Stomach (tissue), 9 donors: ENCODE measurements around the gene RP2. TPM values are rescaled to one million over a fixed set of nuclear protein-coding genes. Genes with fewer than 3 reads are reported as not detected.

Source experiments
- DNase-seq, 2 donors: peaks; one replicate each; pipeline versions ENCODE4 v3.0.0 to v3.0.0-alpha.2; 2013 to 2019
- H3K27ac ChIP-seq, 5 donors: fragments of 200-600 bp in 4 of 5; sonication (generic) in 4 of 5; one replicate each; pipeline ENCODE4 v1.5.1; 2013 to 2019; ENCODE audit warnings: mild to moderate bottlenecking in 1 of 5, moderate library complexity in 1 of 5
- H3K27me3 ChIP-seq, 3 donors: fragments of 200-600 bp; sonication (generic); one replicate each; pipeline ENCODE4 v1.5.1; 2017 to 2019; ENCODE audit warnings: mixed run types in 1 of 3
- H3K36me3 ChIP-seq, 4 donors: fragments of 200-600 bp; sonication (generic); 1 replicate in 3 of 4; 2 replicates in 1 of 4; pipeline ENCODE4 v1.5.1; 2016 to 2019
- H3K4me1 ChIP-seq, 4 donors: fragments of 200-600 bp; sonication (generic); one replicate each; pipeline ENCODE4 v1.5.1; 2016 to 2019
- H3K4me3 ChIP-seq, 4 donors: fragments of 200-600 bp; sonication (generic) in 3 of 4; one replicate each; pipeline ENCODE4 v1.5.1; 2016 to 2019; ENCODE audit warnings: mild to moderate bottlenecking in 1 of 4
- H3K9me3 ChIP-seq, 4 donors: fragments of 200-600 bp; sonication (generic); one replicate each; pipeline ENCODE4 v1.5.1; 2016 to 2019
- EP300 ChIP-seq: sonication (generic); formaldehyde crosslinking; IDR thresholded peaks from one replicate; pipeline ENCODE4 v1.6.1; 2017; ENCODE audit warnings: antibody characterized with exemption
- POLR2A ChIP-seq, 4 donors: fragments of 450-650 bp; IDR thresholded peaks; one replicate each; pipeline ENCODE4 v1.6.1; 2016; ENCODE audit warnings: antibody characterized with exemption in 4 of 4, control low read depth in 2 of 4, mild to moderate bottlenecking in 1 of 4, moderate library complexity in 1 of 4
- POLR2AphosphoS5 ChIP-seq, 3 donors: sonication (generic); formaldehyde crosslinking; IDR thresholded peaks; one replicate each; pipeline ENCODE4 v1.6.1; 2016; ENCODE audit warnings: antibody characterized with exemption in 3 of 3
- WGBS, 5 donors: extraction: QIAGEN DNeasy Blood & Tissue Kit in 3 of 5; methylation state at CpG; one replicate each; pipeline versions ENCODE4 v1.1.5 to v1.1.7; 2013 to 2018; 5-methylcytosine and 5-hydroxymethylcytosine counted together
- intact Hi-C: fragments of 100-400 bp; cut with DNase I; formaldehyde crosslinking; loops from one replicate; pipeline ENCODE4 v1.15.1; 2023; ENCODE audit warnings: low total_unique reads
- polyA plus RNA-seq, 3 donors: library from polyadenylated mRNA; stranded (reverse); fragments of 200-250 nt; gene quantifications; one replicate each; pipeline ENCODE4 v1.2.3, GENCODE V29; 2013
- total RNA-seq, 5 donors: library from RNA; depleted of rRNA; stranded (reverse); fragments of >200 nt; gene quantifications; one replicate each; pipeline versions ENCODE4 v1.1.0 to v1.2.3, GENCODE V29; 2014 to 2016
- TF ChIP-seq, protein P1 (sequence below), 7 experiments: fragments of 450-650 bp in 4 of 7; fragments of 200-600 bp in 3 of 7; sonication (generic) in 3 of 7; IDR thresholded peaks; one replicate each; pipeline ENCODE4 v1.5.1; 2016 to 2019; ENCODE audit warnings: antibody characterized with exemption in 7 of 7, control low read depth in 2 of 7, mild to moderate bottlenecking in 1 of 7
- donor health status: healthy with polysubstance abuse.
- donor health status: Bipolar disorder and iron deficiency.
- donor health status: healthy.

RP2 gene
- total and polyA plus RNA-seq, 8 donors, result 0.58 to 25.5 (median 6.7) TPM

DNA sequence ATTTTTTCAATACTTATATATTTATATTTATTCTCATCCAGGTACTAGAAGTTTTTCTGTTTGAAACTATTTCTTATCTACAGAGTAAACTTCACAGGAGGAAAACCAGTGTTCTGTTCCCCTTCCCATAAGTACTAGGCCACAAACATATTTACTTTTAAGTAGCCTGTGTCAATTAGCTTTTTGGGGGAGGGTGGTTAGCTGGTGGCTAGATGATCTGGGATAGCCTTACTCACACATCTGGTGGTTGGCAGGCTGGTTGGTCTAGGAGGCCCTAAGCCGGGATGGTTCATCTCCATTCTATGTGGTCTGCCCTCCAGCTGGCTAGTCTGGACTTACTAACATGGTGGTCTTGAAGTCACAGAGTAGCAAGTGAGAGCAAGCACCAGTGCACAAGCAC, 81.6 kb downstream of the RP2 start:
- peak; percentile 19 to 35 for DNase-seq
- TF ChIP-seq POLR2AphosphoS5 (IDR thresholded peaks at IDR 0.05) (peak in 2 of 3 donors; percentile 12 to 33), EP300 (no peak), POLR2A (IDR thresholded peaks at IDR 0.05) (no peak)
- TF ChIP-seq, protein P1, sequence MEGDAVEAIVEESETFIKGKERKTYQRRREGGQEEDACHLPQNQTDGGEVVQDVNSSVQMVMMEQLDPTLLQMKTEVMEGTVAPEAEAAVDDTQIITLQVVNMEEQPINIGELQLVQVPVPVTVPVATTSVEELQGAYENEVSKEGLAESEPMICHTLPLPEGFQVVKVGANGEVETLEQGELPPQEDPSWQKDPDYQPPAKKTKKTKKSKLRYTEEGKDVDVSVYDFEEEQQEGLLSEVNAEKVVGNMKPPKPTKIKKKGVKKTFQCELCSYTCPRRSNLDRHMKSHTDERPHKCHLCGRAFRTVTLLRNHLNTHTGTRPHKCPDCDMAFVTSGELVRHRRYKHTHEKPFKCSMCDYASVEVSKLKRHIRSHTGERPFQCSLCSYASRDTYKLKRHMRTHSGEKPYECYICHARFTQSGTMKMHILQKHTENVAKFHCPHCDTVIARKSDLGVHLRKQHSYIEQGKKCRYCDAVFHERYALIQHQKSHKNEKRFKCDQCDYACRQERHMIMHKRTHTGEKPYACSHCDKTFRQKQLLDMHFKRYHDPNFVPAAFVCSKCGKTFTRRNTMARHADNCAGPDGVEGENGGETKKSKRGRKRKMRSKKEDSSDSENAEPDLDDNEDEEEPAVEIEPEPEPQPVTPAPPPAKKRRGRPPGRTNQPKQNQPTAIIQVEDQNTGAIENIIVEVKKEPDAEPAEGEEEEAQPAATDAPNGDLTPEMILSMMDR (IDR thresholded peaks at IDR 0.05), result no peak

DNA sequence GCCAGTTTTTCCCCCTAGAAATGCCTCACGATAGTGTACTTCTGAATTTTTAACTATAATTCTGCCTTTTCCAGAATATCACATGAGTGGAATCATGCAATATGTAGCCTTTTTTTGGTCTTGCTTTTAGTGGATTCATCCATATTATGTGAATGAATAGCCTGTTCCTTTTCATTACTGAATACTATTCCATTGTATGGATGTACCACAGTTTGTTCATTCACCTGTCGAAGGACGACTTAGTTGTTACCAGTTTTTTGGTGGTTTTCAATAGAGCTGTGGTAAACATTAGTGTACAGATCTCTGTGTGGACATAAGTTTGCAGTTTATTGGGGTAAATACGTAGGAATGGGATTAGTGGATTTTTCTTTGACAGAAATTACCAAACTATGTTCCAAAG, 83.4 kb downstream of the RP2 start:
- Histone ChIP-seq H3K4me3 (no peak overlapping the region), H3K9me3 (peaks cover 0 to 15% (median 6%) of the 10 kb centered on the region in 4 donors), H3K4me1 (no peaks in the 10 kb centered on the region), H3K27me3 (no peaks in the 10 kb centered on the region), H3K36me3 (no peaks in the 10 kb centered on the region), H3K27ac (no peak overlapping the region)
- 59 to 74% (median 72%) methylated on average over 4 of the region's 4 CpGs for WGBS, 5 donors
- intact Hi-C loops, result no loop called here
- no peak for DNase-seq
- TF ChIP-seq POLR2A (IDR thresholded peaks at IDR 0.05), result no peak
- TF ChIP-seq POLR2AphosphoS5 (IDR thresholded peaks at IDR 0.05), result no peak

More for the DNA sequence above, 81.6 kb downstream of the RP2 start:
- Histone ChIP-seq H3K4me3 (no peak overlapping the region), H3K27ac (no peak overlapping the region), H3K4me1 (peaks cover 0 to 10% (median 9%) of the 10 kb centered on the region in 4 donors), H3K9me3 (peaks cover 0 to 16% (median 8%) of the 10 kb centered on the region in 4 donors), H3K27me3 (no peaks in the 10 kb centered on the region), H3K36me3 (no peaks in the 10 kb centered on the region)
- intact Hi-C loops, result no loop called here
- WGBS, 5 donors, result 22 to 86% (median 67%) methylated on average over 1 of the region's 1 CpG

DNA sequence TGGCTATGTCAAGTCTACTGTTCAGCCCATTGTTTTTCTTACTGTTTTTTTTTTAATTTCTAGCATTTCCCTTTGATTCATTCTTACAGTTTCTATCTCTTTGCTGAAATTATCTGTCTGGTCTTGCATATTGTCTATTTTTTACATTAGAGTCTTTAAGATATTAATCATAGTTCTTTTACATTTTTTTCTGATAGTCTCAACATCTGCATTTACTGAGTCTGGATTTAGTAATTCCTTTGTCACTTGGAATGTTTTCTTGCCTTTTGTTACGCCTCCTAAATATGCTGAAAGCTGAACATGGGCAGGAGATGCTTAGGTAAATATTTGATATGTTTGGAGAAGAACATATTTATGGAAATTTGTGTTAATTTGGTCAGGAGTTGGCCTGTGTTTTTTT, 85.8 kb downstream of the RP2 start:
- no peak for TF ChIP-seq EP300
- TF ChIP-seq POLR2A (IDR thresholded peaks at IDR 0.05), result no peak
- TF ChIP-seq, protein P1 (IDR thresholded peaks at IDR 0.05), result no peak
- TF ChIP-seq POLR2AphosphoS5 (IDR thresholded peaks at IDR 0.05), result no peak
- Histone ChIP-seq H3K4me3 (no peak overlapping the region), H3K4me1 (no peaks in the 10 kb centered on the region), H3K27ac (no peak overlapping the region), H3K27me3 (peaks cover 0 to 3% (median 0%) of the 10 kb centered on the region in 3 donors), H3K36me3 (no peaks in the 10 kb centered on the region), H3K9me3 (peaks cover 0 to 15% (median 6%) of the 10 kb centered on the region in 4 donors)
- no peak for DNase-seq
- intact Hi-C loops, result no loop called here
- 80 to 95% (median 84%) methylated on average over 1 of the region's 1 CpG for WGBS, 5 donors

DNA sequence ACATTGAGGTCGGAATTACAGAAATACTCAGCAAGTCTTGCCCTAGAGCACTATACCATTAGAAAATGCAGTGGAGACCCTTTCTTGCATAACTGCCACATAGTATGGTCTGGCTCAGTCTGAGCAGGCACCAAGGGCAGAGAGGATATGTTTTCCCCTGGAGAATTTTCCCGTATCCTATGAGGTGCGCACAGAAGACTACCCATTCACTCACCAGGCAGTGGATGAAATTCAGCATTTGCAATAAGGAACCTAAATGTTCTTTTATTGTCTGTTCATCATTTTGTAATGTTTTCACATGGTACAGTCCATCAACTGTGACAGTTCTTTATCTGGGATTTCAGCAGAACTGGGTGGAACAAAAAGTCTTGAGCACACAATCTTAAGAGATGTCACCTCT, 90.9 kb downstream of the RP2 start:
- WGBS, 5 donors, result 92 to 97% (median 94%) methylated on average over 3 of the region's 3 CpGs
- Histone ChIP-seq H3K9me3 (no peaks in the 10 kb centered on the region), H3K4me1 (no peaks in the 10 kb centered on the region), H3K27ac (no peak overlapping the region), H3K4me3 (no peak overlapping the region), H3K36me3 (no peaks in the 10 kb centered on the region), H3K27me3 (peaks cover 0 to 4% (median 0%) of the 10 kb centered on the region in 3 donors)
- DNase-seq, result no peak
- no peak for TF ChIP-seq EP300
- TF ChIP-seq, protein P1 (IDR thresholded peaks at IDR 0.05), result no peak
- TF ChIP-seq POLR2AphosphoS5 (IDR thresholded peaks at IDR 0.05), result no peak
- TF ChIP-seq POLR2A (IDR thresholded peaks at IDR 0.05), result no peak
- intact Hi-C loops, result no loop called here

DNA sequence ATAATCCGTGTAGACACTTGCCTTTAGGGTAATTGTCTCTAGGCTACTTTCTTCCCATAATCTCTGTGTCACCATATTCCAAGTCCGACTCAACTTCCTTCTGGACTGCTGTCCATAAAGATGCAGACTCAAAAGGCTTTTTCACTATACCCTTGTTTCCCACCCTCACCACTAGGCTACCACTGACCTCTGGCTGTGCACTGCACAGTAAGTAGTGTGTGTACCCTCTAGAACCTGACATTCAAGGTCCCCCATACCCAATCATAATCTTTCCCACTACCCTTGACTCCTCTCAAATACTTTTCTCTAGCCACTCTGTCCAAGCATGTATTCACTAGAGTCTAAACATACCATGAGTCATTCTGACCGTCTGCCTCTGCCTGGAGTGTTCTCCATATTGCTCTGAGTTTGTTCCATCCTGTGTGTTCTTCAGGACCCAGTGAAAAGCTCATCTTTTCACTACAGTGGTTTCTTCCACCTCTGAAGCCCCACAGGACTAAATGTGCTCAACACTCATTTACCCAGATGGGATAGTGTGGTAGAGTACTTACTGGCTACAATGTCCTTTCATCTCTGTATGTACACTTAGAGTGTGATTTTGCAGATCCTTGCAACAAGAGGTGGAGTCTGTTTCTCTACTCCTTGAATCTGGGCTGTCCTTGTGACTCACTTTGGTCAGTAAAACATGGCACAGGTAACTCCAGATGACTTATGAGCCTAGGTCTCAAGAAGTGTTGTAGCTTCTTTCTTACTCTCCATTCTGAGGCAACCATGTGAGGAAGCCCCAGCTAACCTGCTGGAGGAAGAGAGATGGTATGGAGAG, 92.8 kb downstream of the RP2 start:
- no peak for TF ChIP-seq EP300
- TF ChIP-seq POLR2AphosphoS5 (IDR thresholded peaks at IDR 0.05), result no peak
- TF ChIP-seq, protein P1 (IDR thresholded peaks at IDR 0.05), result no peak
- TF ChIP-seq POLR2A (IDR thresholded peaks at IDR 0.05), result no peak
- 57 to 84% (median 60%) methylated on average over 2 to 3 of the region's 3 CpGs for WGBS, 5 donors
- no peaks in the 10 kb centered on the region for H3K36me3 ChIP-seq
- H3K4me3 ChIP-seq, result no peak overlapping the region
- no peak for DNase-seq
- H3K4me1 ChIP-seq, result no peaks in the 10 kb centered on the region
- H3K9me3 ChIP-seq, result no peaks in the 10 kb centered on the region
- no peak overlapping the region for H3K27ac ChIP-seq
- intact Hi-C loops, result no loop called here
- H3K27me3 ChIP-seq, result peaks cover 0 to 4% (median 0%) of the 10 kb centered on the region in 3 donors
